Ectodermal cell (in vitro differentiated cells): Measurements from ENCODE around the gene RS1. TPM values are rescaled to one million over a fixed set of nuclear protein-coding genes. Genes with fewer than 3 reads are reported as not detected.

Source experiments
- H3K27ac ChIP-seq: 2 replicates; pipeline ENCODE4 v1.7.0; 2013; ENCODE audit warnings: mild to moderate bottlenecking, low read depth, low read length; ENCODE audit not compliant: insufficient read depth, poor library complexity, severe bottlenecking
- H3K27me3 ChIP-seq: 2 replicates; pipeline ENCODE4 v1.7.0; 2013; ENCODE audit warnings: mild to moderate bottlenecking, low read length; ENCODE audit not compliant: insufficient read depth, control insufficient read depth, poor library complexity, severe bottlenecking
- H3K36me3 ChIP-seq: one replicate; pipeline ENCODE4 v1.7.0; 2013; ENCODE audit warnings: low read length; ENCODE audit not compliant: control insufficient read depth, insufficient read depth
- H3K4me1 ChIP-seq: one replicate; pipeline ENCODE4 v1.7.0; 2013; ENCODE audit warnings: low read length; ENCODE audit not compliant: control insufficient read depth, insufficient read depth
- H3K4me3 ChIP-seq: 2 replicates; pipeline ENCODE4 v1.7.0; 2013; ENCODE audit warnings: low read depth, low read length, control low read depth; ENCODE audit not compliant: insufficient read depth
- H3K9me3 ChIP-seq: 2 replicates; pipeline ENCODE4 v1.7.0; 2013; ENCODE audit warnings: mild to moderate bottlenecking, low read length, moderate library complexity; ENCODE audit not compliant: control insufficient read depth
- WGBS, 2 experiments: methylation state at CpG; one replicate each; pipeline ENCODE4 v1.1.7; 2013; ENCODE audit warnings: missing lambda C conversion rate in 2 of 2; 5-methylcytosine and 5-hydroxymethylcytosine counted together
- polyA plus RNA-seq, 4 experiments: library from polyadenylated mRNA; stranded (reverse); fragments of 50-300 nt; gene quantifications; one replicate each; pipeline ENCODE4 v1.2.3, GENCODE V29; 2013

RS1 gene
- not detected for polyA plus RNA-seq (2013, experiment 1 of 4)
- not detected for polyA plus RNA-seq (2013, experiment 2 of 4)
- polyA plus RNA-seq (2013, experiment 3 of 4), result not detected
- polyA plus RNA-seq (2013, experiment 4 of 4), result not detected

- Histone ChIP-seq H3K27ac (no peak within 1 kb of the TSS), H3K36me3 (no peaks in the 10 kb centered on the region)
- WGBS, 2 experiments, result 84 to 87% methylated on average over 7 to 10 of the region's 10 CpGs
Measured at GRCh38 chrX:18672008-18672407, at the start of gene RS1. RS1 (minus strand) TSS chrX:18672108; CDS start chrX:18672068, 40 bp downstream.

GRCh38 chrX:18719852-18720251, 47.9 kb upstream of the RS1 start:
- 94 to 96% methylated on average over 3 of the region's 4 CpGs for WGBS, 2 experiments
- no peak overlapping the region for H3K4me3 ChIP-seq
- no peaks in the 10 kb centered on the region for H3K27me3 ChIP-seq
- no peaks in the 10 kb centered on the region for H3K36me3 ChIP-seq
- H3K9me3 ChIP-seq, result no peaks in the 10 kb centered on the region
- no peaks in the 10 kb centered on the region for H3K4me1 ChIP-seq
- H3K27ac ChIP-seq, result no peak overlapping the region

More at GRCh38 chrX:18672008-18672407, at the start of gene RS1:
- no peaks in the 10 kb centered on the region for H3K27me3 ChIP-seq
- no peak within 1 kb of the TSS for H3K4me3 ChIP-seq
- no peaks in the 10 kb centered on the region for H3K4me1 ChIP-seq
- no peaks in the 10 kb centered on the region for H3K9me3 ChIP-seq

GRCh38 chrX:18714910-18715309, 43.0 kb upstream of the RS1 start:
- 91 to 92% methylated on average over 9 of the region's 9 CpGs for WGBS, 2 experiments
- H3K4me1 ChIP-seq, result no peaks in the 10 kb centered on the region
- no peak overlapping the region for H3K4me3 ChIP-seq

GRCh38 chrX:18709833-18710232, 37.9 kb upstream of the RS1 start:
- H3K27me3 ChIP-seq, result no peaks in the 10 kb centered on the region
- H3K4me3 ChIP-seq, result no peak overlapping the region
- H3K4me1 ChIP-seq, result no peaks in the 10 kb centered on the region
- 94 to 95% methylated on average over 2 to 3 of the region's 3 CpGs for whole genome bisulfite sequencing, 2 experiments
- no peak overlapping the region for H3K27ac ChIP-seq
- no peaks in the 10 kb centered on the region for H3K9me3 ChIP-seq
- H3K36me3 ChIP-seq, result no peaks in the 10 kb centered on the region

More at GRCh38 chrX:18714910-18715309, 43.0 kb upstream of the RS1 start:
- Histone ChIP-seq H3K9me3 (no peaks in the 10 kb centered on the region), H3K27me3 (no peaks in the 10 kb centered on the region), H3K36me3 (no peaks in the 10 kb centered on the region), H3K27ac (no peak overlapping the region)

GRCh38 chrX:18707426-18708049, 35.6 kb upstream of the RS1 start, which contains the start of gene PPEF1:
PPEF1 (plus strand) TSS chrX:18707645; CDS start chrX:18707781, 136 bp downstream.
- H3K36me3 ChIP-seq, result no peaks in the 10 kb centered on the region
- H3K4me1 ChIP-seq, result no peaks in the 10 kb centered on the region
- no peak within 1 kb of the TSS for H3K4me3 ChIP-seq
- 89 to 90% methylated on average over 3 to 6 of the region's 8 CpGs for WGBS, 2 experiments
- no peaks in the 10 kb centered on the region for H3K9me3 ChIP-seq
- H3K27ac ChIP-seq, result no peak within 1 kb of the TSS
- H3K27me3 ChIP-seq, result no peaks in the 10 kb centered on the region

- H3K36me3 ChIP-seq, result no peaks in the 10 kb centered on the region
- no peaks in the 10 kb centered on the region for H3K4me1 ChIP-seq
- no peak overlapping the region for H3K27ac ChIP-seq
- H3K27me3 ChIP-seq, result no peaks in the 10 kb centered on the region
- H3K9me3 ChIP-seq, result no peaks in the 10 kb centered on the region
- WGBS, 2 experiments, result 78% methylated on average over 6 to 10 of the region's 12 CpGs
- no peak overlapping the region for H3K4me3 ChIP-seq
Measured at GRCh38 chrX:18702362-18703195, 30.7 kb upstream of the RS1 start.

- Histone ChIP-seq H3K36me3 (no peaks in the 10 kb centered on the region), H3K9me3 (no peaks in the 10 kb centered on the region), H3K4me3 (no peak overlapping the region), H3K27me3 (no peaks in the 10 kb centered on the region), H3K27ac (no peak overlapping the region), H3K4me1 (no peaks in the 10 kb centered on the region)
- WGBS, 2 experiments, result 94 to 96% methylated on average over 2 to 5 of the region's 5 CpGs
Measured at GRCh38 chrX:18701621-18702361, 29.9 kb upstream of the RS1 start.

GRCh38 chrX:18698737-18699650, 27.1 kb upstream of the RS1 start:
- H3K4me3 ChIP-seq, result no peak overlapping the region
- H3K9me3 ChIP-seq, result no peaks in the 10 kb centered on the region
- no peaks in the 10 kb centered on the region for H3K27me3 ChIP-seq
- 95 to 98% methylated on average over 10 to 12 of the region's 12 CpGs for WGBS, 2 experiments
- no peaks in the 10 kb centered on the region for H3K4me1 ChIP-seq
- H3K36me3 ChIP-seq, result no peaks in the 10 kb centered on the region
- no peak overlapping the region for H3K27ac ChIP-seq

GRCh38 chrX:18696653-18697052, 24.7 kb upstream of the RS1 start:
- Histone ChIP-seq H3K4me3 (no peak overlapping the region), H3K4me1 (no peaks in the 10 kb centered on the region)

More at GRCh38 chrX:18696653-18697052, 24.7 kb upstream of the RS1 start:
- Histone ChIP-seq H3K36me3 (no peaks in the 10 kb centered on the region), H3K27ac (no peak overlapping the region), H3K27me3 (no peaks in the 10 kb centered on the region), H3K9me3 (no peaks in the 10 kb centered on the region)
- WGBS, 2 experiments, result 77 to 100% methylated on average over 3 of the region's 3 CpGs
